Hepatocyte (in vitro differentiated cells): ENCODE measurements around the gene BAIAP2L1. TPM values are rescaled to one million over a fixed set of nuclear protein-coding genes. Genes with fewer than 3 reads are reported as not detected.

Experiments
- DNase-seq: peaks from one replicate; pipeline ENCODE4 v3.0.0-alpha.2; 2016; ENCODE audit warnings: low spot score
- H2AFZ ChIP-seq: fragments of 200-600 bp; sonication (generic); 2 replicates; pipeline ENCODE4 v1.6.0; 2016; ENCODE audit warnings: antibody characterized with exemption, mild to moderate bottlenecking
- H3K27ac ChIP-seq: fragments of 200-600 bp; sonication (generic); 2 replicates; pipeline ENCODE4 v1.5.1; 2016; ENCODE audit warnings: mild to moderate bottlenecking
- H3K27me3 ChIP-seq: fragments of 200-600 bp; sonication (generic); 2 replicates; pipeline ENCODE4 v1.6.1; 2016
- H3K36me3 ChIP-seq: fragments of 200-600 bp; sonication (generic); replicated peaks from 2 replicates; pipeline ENCODE4 v1.5.1; 2016; ENCODE audit warnings: low read depth; ENCODE audit not compliant: insufficient read depth
- H3K4me1 ChIP-seq: fragments of 200-600 bp; sonication (generic); 2 replicates; pipeline ENCODE4 v1.5.1; 2016; ENCODE audit warnings: mild to moderate bottlenecking, moderate library complexity; ENCODE audit not compliant: insufficient read depth
- H3K4me2 ChIP-seq: fragments of 200-600 bp; sonication (generic); 2 replicates; pipeline ENCODE4 v1.6.0; 2016
- H3K4me3 ChIP-seq: fragments of 200-600 bp; sonication (generic); 2 replicates; pipeline ENCODE4 v1.5.1; 2016; ENCODE audit warnings: mild to moderate bottlenecking
- H3K79me2 ChIP-seq: fragments of 200-600 bp; sonication (generic); 2 replicates; pipeline ENCODE4 v1.6.0; 2017; ENCODE audit warnings: mild to moderate bottlenecking
- H3K9me2 ChIP-seq: fragments of 200-600 bp; sonication (generic); replicated peaks from 2 replicates; pipeline ENCODE4 v1.6.0; 2017; ENCODE audit warnings: mild to moderate bottlenecking; ENCODE audit not compliant: insufficient read depth
- H3K9me3 ChIP-seq: fragments of 200-600 bp; sonication (generic); 2 replicates; pipeline ENCODE4 v1.5.1; 2016; ENCODE audit warnings: low read depth, mild to moderate bottlenecking
- H4K20me1 ChIP-seq: fragments of 200-600 bp; sonication (generic); 2 replicates; pipeline ENCODE4 v1.6.0; 2016; ENCODE audit warnings: mild to moderate bottlenecking; ENCODE audit not compliant: insufficient read depth, poor library complexity, severe bottlenecking
- CTCF ChIP-seq: fragments of 200-600 bp; sonication (generic); IDR thresholded peaks from 2 replicates; pipeline ENCODE4 v1.5.1; 2016; ENCODE audit warnings: antibody characterized with exemption, mild to moderate bottlenecking; ENCODE audit not compliant: poor library complexity
- EZH2 ChIP-seq: fragments of 200-600 bp; sonication (generic); IDR thresholded peaks from 2 replicates; pipeline ENCODE4 v1.6.1; 2016; ENCODE audit warnings: antibody characterized with exemption, mild to moderate bottlenecking, borderline replicate concordance
- EZH2phosphoT487 ChIP-seq: fragments of 200-600 bp; sonication (generic); IDR thresholded peaks from one replicate; pipeline ENCODE4 v1.6.1; 2018; ENCODE audit warnings: antibody characterized with exemption, mild to moderate bottlenecking, low read depth, moderate library complexity; ENCODE audit not compliant: unreplicated experiment, severe bottlenecking
- WGBS: methylation state at CpG from one replicate; pipeline ENCODE4 v1.1.6; 2016; ENCODE audit warnings: low lambda C conversion rate; ENCODE audit errors: missing lambda C conversion rate; 5-methylcytosine and 5-hydroxymethylcytosine counted together
- polyA plus RNA-seq: library from polyadenylated mRNA; unstranded; fragments of >200 nt; fragmentation: Nextera tagmentation; extraction: Ambion mirVana; gene quantifications from 2 replicates; pipeline ENCODE4 v1.2.1, GENCODE V29; 2016
- total RNA-seq: library from RNA; depleted of rRNA; stranded (reverse); fragments of >200 nt; gene quantifications from 2 replicates; pipeline ENCODE4 v1.2.3, GENCODE V29; 2014

Gene BAIAP2L1
- total and polyA plus RNA-seq, 2 experiments from 2014 or later, result 25.4 to 32.0 TPM

DNA sequence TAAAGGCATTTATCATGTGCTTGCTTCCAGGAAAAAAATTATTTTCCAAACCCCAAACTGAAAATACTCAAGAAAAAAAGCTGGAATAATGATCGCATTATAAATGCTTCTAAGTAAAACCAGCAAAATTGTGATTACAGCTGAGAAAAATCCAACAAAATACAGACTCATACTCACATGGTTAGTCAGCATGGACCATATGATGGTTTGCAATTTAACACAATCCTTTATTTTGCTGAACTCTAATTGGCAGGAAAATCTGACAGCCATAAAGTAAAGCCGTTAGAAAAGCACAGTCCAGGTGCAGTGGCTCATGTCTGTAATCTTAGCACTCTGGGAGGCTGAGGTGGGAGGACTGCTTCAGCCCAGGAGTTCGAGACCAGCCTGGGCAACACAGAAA, 59.8 kb downstream of the BAIAP2L1 start:
- TF ChIP-seq CTCF (no peak), EZH2 (no peak)
- no peak overlapping the region for H2AFZ ChIP-seq
- no peaks in the 10 kb centered on the region for H3K9me3 ChIP-seq
- H3K79me2 ChIP-seq, result peaks cover 22% of the 10 kb centered on the region
- H3K36me3 ChIP-seq, result no peaks in the 10 kb centered on the region
- H3K4me2 ChIP-seq, result no peak overlapping the region
- H4K20me1 ChIP-seq, result no peaks in the 10 kb centered on the region
- H3K4me1 ChIP-seq, result no peaks in the 10 kb centered on the region
- no peak overlapping the region for H3K27ac ChIP-seq
- H3K4me3 ChIP-seq, result no peak overlapping the region
- H3K9me2 ChIP-seq, result no peaks in the 10 kb centered on the region
- no peak for DNase-seq
- no peaks in the 10 kb centered on the region for H3K27me3 ChIP-seq
- 83% methylated on average over 3 of the region's 3 CpGs for WGBS

GRCh38 chr7:98339043-98339442, 61.8 kb downstream of the BAIAP2L1 start:
- Histone ChIP-seq H4K20me1 (no peaks in the 10 kb centered on the region), H3K9me2 (no peaks in the 10 kb centered on the region), H3K4me1 (no peaks in the 10 kb centered on the region), H3K36me3 (no peaks in the 10 kb centered on the region), H3K9me3 (no peaks in the 10 kb centered on the region), H3K27ac (no peak overlapping the region), H3K4me2 (no peak overlapping the region), H3K79me2 (peaks cover 10% of the 10 kb centered on the region), H3K27me3 (no peaks in the 10 kb centered on the region), H2AFZ (no peak overlapping the region), H3K4me3 (no peak overlapping the region)
- no peak for DNase-seq
- WGBS, result 97% methylated on average over 3 of the region's 3 CpGs
- no peak for TF ChIP-seq EZH2phosphoT487
- TF ChIP-seq EZH2, result no peak
- no peak for TF ChIP-seq CTCF

DNA sequence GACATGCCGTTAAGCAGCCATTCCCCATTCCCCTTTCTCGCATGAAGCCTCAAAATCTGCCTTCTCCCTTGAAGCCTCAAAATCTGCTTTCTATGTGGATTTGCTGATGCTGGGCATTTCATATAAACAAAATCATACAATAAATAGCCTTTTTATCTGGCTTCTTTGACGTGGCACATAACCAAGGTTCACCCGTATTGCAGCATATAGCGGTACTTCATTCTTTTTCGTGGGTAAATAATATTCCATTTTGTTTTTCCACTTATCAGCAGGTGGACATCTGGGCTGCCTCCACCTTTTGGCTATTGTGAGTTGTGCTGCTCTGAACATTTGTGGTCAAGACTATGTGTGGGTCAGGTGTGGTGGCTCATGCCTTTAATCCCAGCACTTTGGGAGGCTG, 62.4 kb downstream of the BAIAP2L1 start:
- Histone ChIP-seq H3K27me3 (no peaks in the 10 kb centered on the region), H3K27ac (no peak overlapping the region), H3K79me2 (peaks cover 5% of the 10 kb centered on the region), H3K9me2 (no peaks in the 10 kb centered on the region), H2AFZ (no peak overlapping the region), H3K9me3 (no peaks in the 10 kb centered on the region), H4K20me1 (no peaks in the 10 kb centered on the region), H3K4me1 (no peaks in the 10 kb centered on the region), H3K4me2 (no peak overlapping the region), H3K4me3 (no peak overlapping the region), H3K36me3 (no peaks in the 10 kb centered on the region)
- WGBS, result 97% methylated on average over 6 of the region's 6 CpGs
- TF ChIP-seq EZH2phosphoT487 (no peak), EZH2 (no peak), CTCF (no peak)
- DNase-seq, result no peak

- H3K27me3 ChIP-seq, result no peaks in the 10 kb centered on the region
- 97% methylated on average over 8 of the region's 8 CpGs for WGBS
- no peaks in the 10 kb centered on the region for H3K9me2 ChIP-seq
- no peak overlapping the region for H3K27ac ChIP-seq
- H3K79me2 ChIP-seq, result peaks cover 2% of the 10 kb centered on the region
- TF ChIP-seq EZH2 (no peak), CTCF (no peak), EZH2phosphoT487 (no peak)
- H3K36me3 ChIP-seq, result no peaks in the 10 kb centered on the region
- no peaks in the 10 kb centered on the region for H3K9me3 ChIP-seq
- no peak overlapping the region for H2AFZ ChIP-seq
- DNase-seq, result no peak
- no peak overlapping the region for H3K4me2 ChIP-seq
- no peaks in the 10 kb centered on the region for H4K20me1 ChIP-seq
- no peaks in the 10 kb centered on the region for H3K4me1 ChIP-seq
- H3K4me3 ChIP-seq, result no peak overlapping the region
Measured at GRCh38 chr7:98335411-98335977, 65.4 kb downstream of the BAIAP2L1 start.
